H9 (cell line): Measurements from ENCODE around the gene HSPA12A. TPM values are rescaled to one million over a fixed set of nuclear protein-coding genes. Genes with fewer than 3 reads are reported as not detected.

ENCODE experiments used
- DNase-seq: peaks from one replicate; pipeline ENCODE4 v3.0.0-alpha.2; 2017
- H2AFZ ChIP-seq: one replicate; pipeline ENCODE4 v1.6.1; 2013; ENCODE audit warnings: mild to moderate bottlenecking, low read length, control low read depth, moderate library complexity
- H2AK5ac ChIP-seq: 2 replicates; pipeline ENCODE4 v1.6.1; 2013; ENCODE audit warnings: low read length, control low read depth, mixed read lengths; ENCODE audit not compliant: insufficient read length
- H2BK120ac ChIP-seq: one replicate; pipeline ENCODE4 v1.6.1; 2013; ENCODE audit warnings: low read depth, mild to moderate bottlenecking, low read length, control low read depth, inconsistent platforms; ENCODE audit not compliant: poor library complexity, severe bottlenecking
- H2BK12ac ChIP-seq: 2 replicates; pipeline ENCODE4 v1.6.1; 2013; ENCODE audit warnings: low read length, control low read depth, mixed read lengths, low read depth; ENCODE audit not compliant: insufficient read length
- H2BK15ac ChIP-seq: 2 replicates; pipeline ENCODE4 v1.6.1; 2013; ENCODE audit warnings: low read depth, low read length, control low read depth
- H2BK20ac ChIP-seq: one replicate; pipeline ENCODE4 v1.6.1; 2013; ENCODE audit warnings: low read depth, mild to moderate bottlenecking, low read length, control low read depth, inconsistent platforms; ENCODE audit not compliant: poor library complexity, severe bottlenecking
- H2BK5ac ChIP-seq: 2 replicates; pipeline ENCODE4 v1.6.1; 2013; ENCODE audit warnings: low read length, control low read depth, mixed read lengths; ENCODE audit not compliant: insufficient read length
- H3K14ac ChIP-seq: 2 replicates; pipeline ENCODE4 v1.6.1; 2013; ENCODE audit warnings: low read length, control low read depth; ENCODE audit not compliant: insufficient read depth
- H3K18ac ChIP-seq: 2 replicates; pipeline ENCODE4 v1.6.1; 2013; ENCODE audit warnings: low read depth, mild to moderate bottlenecking, mixed read lengths, low read length, control low read depth; ENCODE audit not compliant: insufficient read length
- H3K23ac ChIP-seq: 2 replicates; pipeline ENCODE4 v1.6.1; 2013; ENCODE audit warnings: low read length, control low read depth, mixed read lengths, low read depth; ENCODE audit not compliant: insufficient read length
- H3K23me2 ChIP-seq: 2 replicates; pipeline ENCODE4 v1.6.1; 2013; ENCODE audit warnings: low read depth, mild to moderate bottlenecking, mixed read lengths, low read length, control low read depth; ENCODE audit not compliant: insufficient read length, poor library complexity, severe bottlenecking
- H3K27ac ChIP-seq: 2 replicates; pipeline ENCODE4 v1.5.1; 2013; ENCODE audit warnings: low read length, control low read depth, mixed read lengths, low read depth; ENCODE audit not compliant: insufficient read length
- H3K27me3 ChIP-seq: 2 replicates; pipeline ENCODE4 v1.6.1; 2013; ENCODE audit warnings: low read length, control low read depth, inconsistent platforms; ENCODE audit not compliant: insufficient read depth
- H3K4ac ChIP-seq: 2 replicates; pipeline ENCODE4 v1.6.1; 2013; ENCODE audit warnings: low read depth, mild to moderate bottlenecking, control low read depth, inconsistent platforms, low read length, moderate library complexity
- H3K4me1 ChIP-seq: 2 replicates; pipeline ENCODE4 v1.6.1; 2013; ENCODE audit warnings: low read length, control low read depth, inconsistent platforms; ENCODE audit not compliant: insufficient read depth
- H3K4me2 ChIP-seq: 2 replicates; pipeline ENCODE4 v1.6.1; 2013; ENCODE audit warnings: low read length, control low read depth, mixed read lengths; ENCODE audit not compliant: insufficient read length, insufficient read depth
- H3K56ac ChIP-seq: 2 replicates; pipeline ENCODE4 v1.6.1; 2013; ENCODE audit warnings: low read depth, mild to moderate bottlenecking, mixed read lengths, low read length, control low read depth; ENCODE audit not compliant: insufficient read length
- H3K79me1 ChIP-seq: 2 replicates; pipeline ENCODE4 v1.6.1; 2013; ENCODE audit warnings: low read depth, mild to moderate bottlenecking, moderate library complexity, low read length, control low read depth, inconsistent platforms; ENCODE audit not compliant: insufficient read depth, poor library complexity, severe bottlenecking
- H3K79me2 ChIP-seq: 2 replicates; pipeline ENCODE4 v1.6.1; 2013; ENCODE audit warnings: low read length, control low read depth, inconsistent platforms; ENCODE audit not compliant: insufficient read depth
- H3K9ac ChIP-seq: 2 replicates; pipeline ENCODE4 v1.6.1; 2013; ENCODE audit warnings: low read length, control low read depth, mixed read lengths; ENCODE audit not compliant: insufficient read length; ENCODE audit errors: extremely low read depth
- H3K9me3 ChIP-seq: one replicate; pipeline ENCODE4 v1.6.1; 2013; ENCODE audit warnings: low read depth, low read length, inconsistent platforms; ENCODE audit not compliant: control insufficient read depth
- H3T11ph ChIP-seq: one replicate; pipeline ENCODE4 v1.6.1; 2013; ENCODE audit warnings: mild to moderate bottlenecking, low read length, control low read depth, inconsistent platforms
- H4K20me1 ChIP-seq: one replicate; pipeline ENCODE4 v1.6.1; 2013; ENCODE audit not compliant: control insufficient read depth, insufficient read length, insufficient read depth
- H4K5ac ChIP-seq: 2 replicates; pipeline ENCODE4 v1.6.1; 2013; ENCODE audit warnings: low read depth, mild to moderate bottlenecking, mixed read lengths, low read length, control low read depth; ENCODE audit not compliant: insufficient read length
- H4K8ac ChIP-seq: replicated peaks from 2 replicates; pipeline ENCODE4 v1.6.1; 2013; ENCODE audit warnings: low read length, control low read depth, mixed read lengths, low read depth; ENCODE audit not compliant: insufficient read length
- H4K91ac ChIP-seq: 2 replicates; pipeline ENCODE4 v1.6.1; 2013; ENCODE audit warnings: low read depth, mild to moderate bottlenecking, moderate library complexity, mixed read lengths, low read length, control low read depth; ENCODE audit not compliant: insufficient read length
- H3K27ac Mint-ChIP-seq, 3 experiments: 2 replicates in 2 of 3; 3 replicates in 1 of 3; pipeline ENCODE4 v1.8.0; 2020 to 2021; ENCODE audit warnings: mixed read lengths in 3 of 3, mild to moderate bottlenecking in 1 of 3, moderate library complexity in 1 of 3
- H3K27me3 Mint-ChIP-seq: 2 replicates; pipeline ENCODE4 v1.8.0; 2021; ENCODE audit warnings: low read depth, mild to moderate bottlenecking, moderate library complexity, mixed read lengths
- H3K36me3 Mint-ChIP-seq, 3 experiments: 2 replicates in 2 of 3; 3 replicates in 1 of 3; pipeline ENCODE4 v1.8.0; 2020 to 2021; ENCODE audit warnings: low read depth in 3 of 3, mixed read lengths in 3 of 3; ENCODE audit not compliant: insufficient read depth in 1 of 3
- H3K4me1 Mint-ChIP-seq, 2 experiments: 2 replicates each; pipeline ENCODE4 v1.8.0; 2020; ENCODE audit warnings: mixed read lengths in 2 of 2
- H3K4me3 Mint-ChIP-seq, 2 experiments: 2 replicates in 1 of 2; 3 replicates in 1 of 2; pipeline ENCODE4 v1.8.0; 2020 to 2021; ENCODE audit warnings: mild to moderate bottlenecking in 2 of 2, mixed read lengths in 2 of 2, moderate library complexity in 1 of 2
- H3K9me3 Mint-ChIP-seq, 2 experiments: 2 replicates in 1 of 2; 3 replicates in 1 of 2; pipeline ENCODE4 v1.8.0; 2020; ENCODE audit warnings: mild to moderate bottlenecking in 2 of 2, mixed read lengths in 2 of 2, moderate library complexity in 1 of 2
- CTCF ChIP-seq: fragments of 200-600 bp; sonication (generic); conservative IDR thresholded peaks from 3 replicates; pipeline ENCODE4 v1.8.0; 2021; ENCODE audit warnings: antibody characterized with exemption, mild to moderate bottlenecking
- WGBS: extraction: QIAGEN DNeasy Blood & Tissue Kit; methylation state at CpG from one replicate; pipeline ENCODE4 v1.1.7; 2013; ENCODE audit warnings: missing lambda C conversion rate, low lambda C conversion rate, mixed read lengths; ENCODE audit not compliant: insufficient read length; ENCODE audit errors: extremely low coverage; 5-methylcytosine and 5-hydroxymethylcytosine counted together
- total RNA-seq: library from RNA; stranded (reverse); gene quantifications from 2 replicates; pipeline ENCODE4 v1.2.1, GENCODE V29; 2021

Gene HSPA12A
- total RNA-seq, 1 experiment from 2014 or later = 3.2 TPM

- H3K4me3 Mint-ChIP-seq = no peak overlapping the region
- H3K4me1 ChIP-seq = no peaks in the 10 kb centered on the region
Measured at GRCh38 chr10:116737627-116738327, 4.6 kb downstream of the HSPA12A start.

More at GRCh38 chr10:116737627-116738327, 4.6 kb downstream of the HSPA12A start:
- Histone ChIP-seq H2BK120ac (no peak overlapping the region), H3K4ac (no peak overlapping the region), H2AK5ac (no peak overlapping the region), H3K79me2 (no peaks in the 10 kb centered on the region), H3K9ac (no peak overlapping the region), H4K91ac (no peak overlapping the region), H4K20me1 (no peaks in the 10 kb centered on the region), H3K23me2 (peaks cover 11% of the 10 kb centered on the region), H2AFZ (no peak overlapping the region), H2BK5ac (no peak overlapping the region), H4K5ac (no peak overlapping the region), H3K14ac (no peak overlapping the region), H2BK20ac (no peak overlapping the region), H3K23ac (no peak overlapping the region), H3K79me1 (no peaks in the 10 kb centered on the region), H2BK15ac (no peak overlapping the region), H3K56ac (no peak overlapping the region), H3K4me2 (no peak overlapping the region), H4K8ac (no peak overlapping the region), H3K9me3 (no peaks in the 10 kb centered on the region), H2BK12ac (no peak overlapping the region), H3K18ac (no peak overlapping the region), H3K27me3 (peaks cover 9% of the 10 kb centered on the region; the same call in 1 of the 2 replicates), H3K27ac (no peak overlapping the region), H3T11ph (no peak overlapping the region)
- peak; percentile 61 for TF ChIP-seq CTCF
- Mint-ChIP-seq H3K9me3 (peaks cover 2% of the 10 kb centered on the region in 2 experiments; a peak in 3 of 5 replicates), H3K27me3 (peaks cover 52% of the 10 kb centered on the region), H3K27ac (no peak overlapping the region), H3K4me1 (peaks cover 2 to 11% of the 10 kb centered on the region in 2 experiments; a peak in 3 of 4 replicates), H3K36me3 (peaks cover 0 to 4% (median 0%) of the 10 kb centered on the region in 3 experiments; a peak in 2 of 7 replicates)
- no CpG with 5 or more reads among the region's 16 CpGs for WGBS
- peak; percentile 61 for DNase-seq
